Mesendoderm (in vitro differentiated cells): Measurements from ENCODE around the gene TMEM17.
"Not testable (repeated sequence)": the region's sequence is repeated elsewhere in the genome, so short reads cannot be mapped to it uniquely, and the experiment has no call there.

Source experiments
- DNase-seq: peaks from one replicate; pipeline ENCODE4 v3.0.0; 2013
- H2AK5ac ChIP-seq: 2 replicates; pipeline ENCODE4 v1.6.1; 2013; ENCODE audit warnings: low read length, inconsistent platforms
- H2BK120ac ChIP-seq: 2 replicates; pipeline ENCODE4 v1.6.1; 2013; ENCODE audit warnings: low read depth, mild to moderate bottlenecking, low read length, moderate library complexity, mixed read lengths
- H2BK15ac ChIP-seq: replicated peaks from 2 replicates; pipeline ENCODE4 v1.6.1; 2013; ENCODE audit warnings: low read depth, mild to moderate bottlenecking, moderate library complexity
- H2BK5ac ChIP-seq: 2 replicates; pipeline ENCODE4 v1.6.1; 2013; ENCODE audit warnings: low read length, inconsistent platforms
- H3K18ac ChIP-seq: 2 replicates; pipeline ENCODE4 v1.6.1; 2013; ENCODE audit warnings: mild to moderate bottlenecking, low read length, mixed read lengths
- H3K23ac ChIP-seq: one replicate; pipeline ENCODE4 v1.6.1; 2013; ENCODE audit warnings: low read length
- H3K27ac ChIP-seq: 2 replicates; pipeline ENCODE4 v1.5.1; 2013; ENCODE audit warnings: low read depth, mild to moderate bottlenecking, inconsistent platforms, low read length, moderate library complexity
- H3K27me3 ChIP-seq: 2 replicates; pipeline ENCODE4 v1.6.1; 2013; ENCODE audit warnings: low read length, control low read depth, mild to moderate bottlenecking, inconsistent platforms; ENCODE audit not compliant: insufficient read depth, poor library complexity
- H3K36me3 ChIP-seq: 2 replicates; pipeline ENCODE4 v1.6.1; 2013; ENCODE audit warnings: low read length, inconsistent platforms; ENCODE audit not compliant: control insufficient read depth, insufficient read depth
- H3K4ac ChIP-seq: one replicate; pipeline ENCODE4 v1.6.1; 2013; ENCODE audit warnings: low read depth, mild to moderate bottlenecking, low read length, moderate library complexity
- H3K4me1 ChIP-seq: 2 replicates; pipeline ENCODE4 v1.6.1; 2013; ENCODE audit warnings: low read depth, low read length, inconsistent platforms; ENCODE audit not compliant: control insufficient read depth
- H3K4me2 ChIP-seq: 2 replicates; pipeline ENCODE4 v1.6.1; 2013; ENCODE audit warnings: low read length
- H3K4me3 ChIP-seq: 2 replicates; pipeline ENCODE4 v1.5.1; 2013; ENCODE audit warnings: mild to moderate bottlenecking, low read length
- H3K56ac ChIP-seq: one replicate; pipeline ENCODE4 v1.6.1; 2013; ENCODE audit warnings: low read length
- H3K79me1 ChIP-seq: 2 replicates; pipeline ENCODE4 v1.6.1; 2013; ENCODE audit warnings: low read length, inconsistent platforms
- H3K79me2 ChIP-seq: 2 replicates; pipeline ENCODE4 v1.6.1; 2013; ENCODE audit warnings: mild to moderate bottlenecking, low read length; ENCODE audit not compliant: control insufficient read depth, insufficient read depth
- H3K9ac ChIP-seq: 2 replicates; pipeline ENCODE4 v1.6.1; 2013; ENCODE audit warnings: low read length, inconsistent platforms
- H4K5ac ChIP-seq: one replicate; pipeline ENCODE4 v1.6.1; 2013; ENCODE audit warnings: low read length
- H4K8ac ChIP-seq: one replicate; pipeline ENCODE4 v1.6.1; 2013; ENCODE audit warnings: low read depth, mild to moderate bottlenecking, control low read depth, low read length, moderate library complexity
- WGBS: extraction: QIAGEN DNeasy Blood & Tissue Kit; methylation state at CpG from one replicate; pipeline ENCODE4 v1.1.7; 2013; ENCODE audit warnings: low lambda C conversion rate, missing lambda C conversion rate; ENCODE audit not compliant: insufficient coverage; ENCODE audit errors: extremely low coverage; 5-methylcytosine and 5-hydroxymethylcytosine counted together

The TMEM17 gene

DNA sequence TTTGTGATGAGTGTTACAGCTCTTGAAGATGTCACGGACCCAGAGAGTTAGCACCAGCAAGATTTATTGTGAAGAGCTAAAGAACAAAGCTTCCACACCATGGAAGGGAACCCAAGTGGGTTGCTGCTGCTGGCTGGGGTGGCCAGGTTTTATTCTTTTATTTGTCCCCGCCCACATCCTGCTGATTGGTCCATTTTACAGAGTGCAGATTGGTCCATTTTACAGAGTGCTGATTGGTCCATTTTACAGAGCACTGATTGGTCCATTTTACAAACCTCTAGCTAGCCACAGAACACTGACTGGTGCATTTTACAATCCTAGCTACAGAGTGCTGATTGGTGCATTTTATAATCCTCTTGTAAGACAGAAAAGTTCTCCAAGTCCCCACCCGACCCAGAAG, 29.5 kb upstream of the TMEM17 start:
- WGBS: no CpG with 5 or more reads among the region's 3 CpGs
- H2AK5ac ChIP-seq: not testable (repeated sequence)

DNA sequence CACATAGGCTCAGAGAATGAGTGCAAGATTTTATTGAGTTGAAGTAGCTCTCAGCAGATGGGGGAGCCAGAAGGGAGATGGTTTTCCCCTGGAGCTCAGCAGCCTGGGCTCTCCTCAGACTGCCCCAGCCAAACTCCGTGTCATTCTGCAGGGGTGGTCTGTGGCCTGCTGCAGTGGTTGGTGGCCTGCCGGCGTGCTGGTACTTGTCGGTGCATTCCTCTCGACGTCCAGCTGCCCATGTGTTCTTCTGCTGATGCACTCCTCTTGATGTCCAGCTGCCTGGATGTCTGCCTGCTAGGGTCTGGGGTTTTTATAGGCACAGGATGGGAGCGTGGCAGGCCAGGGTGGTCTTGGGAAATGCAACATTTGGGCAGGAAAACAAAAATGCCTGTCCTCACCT, 25.6 kb upstream of the TMEM17 start:
- no peak overlapping the region for H3K4me3 ChIP-seq
- no peak overlapping the region for H3K4ac ChIP-seq
- no peak overlapping the region for H3K9ac ChIP-seq
- H3K27ac ChIP-seq: no peak overlapping the region
- no peak overlapping the region for H2BK120ac ChIP-seq
- no peaks in the 10 kb centered on the region for H3K79me2 ChIP-seq
- no peak overlapping the region for H3K18ac ChIP-seq
- no CpG with 5 or more reads among the region's 7 CpGs for WGBS
- H3K36me3 ChIP-seq: no peaks in the 10 kb centered on the region
- no peak overlapping the region for H3K4me2 ChIP-seq
- H2BK5ac ChIP-seq: no peak overlapping the region
- H3K56ac ChIP-seq: no peak overlapping the region
- H2BK15ac ChIP-seq: no peak overlapping the region
- no peaks in the 10 kb centered on the region for H3K4me1 ChIP-seq
- H3K79me1 ChIP-seq: no peaks in the 10 kb centered on the region
- no peak overlapping the region for H4K8ac ChIP-seq
- H3K27me3 ChIP-seq: no peaks in the 10 kb centered on the region
- no peak overlapping the region for H3K23ac ChIP-seq
- H2AK5ac ChIP-seq: no peak overlapping the region
- DNase-seq: no peak
- no peak overlapping the region for H4K5ac ChIP-seq

More for the DNA sequence above, 29.5 kb upstream of the TMEM17 start:
- DNase-seq, H3K4me1 ChIP-seq, H2BK5ac ChIP-seq, H3K23ac ChIP-seq, H3K27me3 ChIP-seq, H4K5ac ChIP-seq, H3K4me2 ChIP-seq, H3K9ac ChIP-seq, H3K4ac ChIP-seq, H3K79me2 ChIP-seq, H2BK120ac ChIP-seq, H4K8ac ChIP-seq, H3K36me3 ChIP-seq, H3K56ac ChIP-seq, H2BK15ac ChIP-seq, H3K4me3 ChIP-seq, H3K79me1 ChIP-seq, H3K27ac ChIP-seq, H3K18ac ChIP-seq: not testable (repeated sequence)

DNA sequence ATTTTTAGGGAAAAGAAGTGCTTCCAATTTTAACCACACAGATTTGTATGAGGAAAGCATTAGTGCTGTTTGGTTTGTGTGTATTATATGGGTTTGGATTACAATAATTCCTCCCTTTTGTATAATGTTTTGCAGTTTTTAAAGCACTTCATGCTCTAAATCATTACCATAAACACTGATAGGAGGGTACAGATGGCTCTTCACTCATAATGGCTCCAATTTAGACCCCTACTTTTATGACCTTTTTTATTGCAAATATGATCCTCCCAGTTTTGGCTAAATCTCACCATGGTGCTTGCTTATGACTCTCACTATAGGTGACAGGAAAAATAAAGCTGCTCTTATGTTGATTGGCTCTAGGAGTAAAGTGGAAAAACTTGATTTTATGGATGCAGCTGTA, 23.8 kb upstream of the TMEM17 start:
- H3K27me3 ChIP-seq: no peaks in the 10 kb centered on the region
- no peak overlapping the region for H3K56ac ChIP-seq
- no peak for DNase-seq
- H4K5ac ChIP-seq: no peak overlapping the region
- no peak overlapping the region for H3K23ac ChIP-seq
- no peak overlapping the region for H3K18ac ChIP-seq
- no peak overlapping the region for H2BK5ac ChIP-seq
- no peaks in the 10 kb centered on the region for H3K36me3 ChIP-seq
- no peak overlapping the region for H4K8ac ChIP-seq
- no peaks in the 10 kb centered on the region for H3K4me1 ChIP-seq
- H3K4ac ChIP-seq: no peak overlapping the region
- no peaks in the 10 kb centered on the region for H3K79me1 ChIP-seq
- no peak overlapping the region for H2BK120ac ChIP-seq
- no peak overlapping the region for H3K4me2 ChIP-seq
- H2BK15ac ChIP-seq: no peak overlapping the region
- H3K9ac ChIP-seq: no peak overlapping the region
- no peak overlapping the region for H3K4me3 ChIP-seq
- no peak overlapping the region for H2AK5ac ChIP-seq
- no peaks in the 10 kb centered on the region for H3K79me2 ChIP-seq
- no peak overlapping the region for H3K27ac ChIP-seq

DNA sequence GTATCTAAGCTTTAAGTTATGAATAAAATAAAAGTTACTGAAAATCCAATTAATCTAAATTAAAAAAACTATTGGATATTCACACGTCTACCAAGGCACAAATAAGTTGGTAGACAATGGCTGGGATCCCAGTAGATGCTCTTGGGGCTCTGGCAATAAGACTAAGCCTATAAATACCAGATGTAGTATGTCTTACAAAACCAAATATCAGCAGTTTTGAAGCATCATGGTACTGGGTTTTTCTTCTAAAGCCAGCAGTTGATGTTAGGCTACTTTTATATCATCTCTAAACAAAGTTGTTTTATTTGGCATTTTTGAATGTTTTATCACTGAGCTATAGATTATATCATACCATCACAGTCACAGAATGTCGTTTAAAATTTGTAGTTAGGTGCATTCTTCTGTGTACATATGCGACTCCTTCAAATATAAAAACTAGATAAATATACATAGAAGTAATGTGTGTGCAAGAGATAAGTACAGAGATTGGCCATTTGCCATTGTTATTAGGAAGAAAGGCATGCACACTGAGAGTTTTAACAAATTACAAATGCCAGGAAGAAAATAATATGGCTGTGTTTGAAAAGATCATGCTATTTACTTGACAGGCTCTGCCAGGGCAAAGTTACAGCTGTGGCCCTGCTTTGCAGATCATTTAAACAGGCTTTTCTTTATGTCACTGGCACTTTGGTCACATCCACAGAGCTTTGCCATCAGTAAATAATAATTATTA, 21.6 kb upstream of the TMEM17 start:
- Histone ChIP-seq H3K18ac (no peak overlapping the region), H3K79me1 (no peaks in the 10 kb centered on the region)
- no CpG with 5 or more reads among the region's 3 CpGs for WGBS

DNA sequence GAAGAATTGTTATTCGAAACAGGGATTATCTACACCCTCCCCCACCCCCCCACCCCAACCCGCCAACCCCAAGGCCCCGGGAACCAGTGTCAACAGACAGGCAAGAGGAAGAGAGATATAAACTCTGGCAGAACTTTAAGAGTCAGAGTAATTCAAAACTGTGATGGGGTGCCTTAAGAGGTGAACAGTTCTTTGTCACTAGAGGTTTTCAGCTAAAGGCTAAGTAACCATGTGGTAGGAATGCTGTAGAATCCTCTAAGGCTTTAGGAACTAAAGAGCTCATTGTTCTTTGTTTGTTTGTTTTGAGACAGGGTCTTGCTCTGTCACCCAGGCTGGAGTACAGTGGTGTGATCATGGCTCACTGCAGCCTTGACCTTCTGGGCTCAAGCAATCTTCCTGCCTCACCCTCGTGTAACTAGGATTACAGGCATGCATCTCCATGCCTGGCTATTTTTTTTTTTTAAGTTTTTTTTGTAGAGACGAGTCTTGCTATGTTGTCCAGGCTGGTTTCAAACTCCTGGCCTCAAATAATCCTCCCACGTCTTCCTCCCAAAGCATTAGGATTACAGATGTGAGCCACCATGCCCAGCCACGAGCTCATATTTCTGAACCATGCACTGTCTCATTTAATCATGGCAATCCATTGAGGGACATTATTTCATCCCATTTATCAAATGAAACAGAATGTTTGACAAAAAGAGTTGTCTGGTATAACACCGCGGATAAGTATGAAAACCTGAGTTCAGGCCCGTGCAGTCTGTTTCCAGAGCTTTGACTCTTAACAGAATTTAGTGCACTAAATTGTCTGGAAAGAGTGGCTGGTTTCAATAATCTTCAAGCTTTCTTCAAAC, 20.8 kb upstream of the TMEM17 start:
- no peak overlapping the region for H3K4me2 ChIP-seq
- no peak overlapping the region for H2BK5ac ChIP-seq
- H3K79me2 ChIP-seq: no peaks in the 10 kb centered on the region
- H3K79me1 ChIP-seq: no peaks in the 10 kb centered on the region
- no peaks in the 10 kb centered on the region for H3K36me3 ChIP-seq
- DNase-seq: peak; percentile 62
- H4K8ac ChIP-seq: no peak overlapping the region
- H3K9ac ChIP-seq: no peak overlapping the region
- no peak overlapping the region for H2AK5ac ChIP-seq
- H3K18ac ChIP-seq: no peak overlapping the region
- H3K4ac ChIP-seq: no peak overlapping the region
- no peak overlapping the region for H3K27ac ChIP-seq
- H3K4me1 ChIP-seq: no peaks in the 10 kb centered on the region
- H3K27me3 ChIP-seq: no peaks in the 10 kb centered on the region
- no CpG with 5 or more reads among the region's 10 CpGs for WGBS
- H3K4me3 ChIP-seq: no peak overlapping the region
- no peak overlapping the region for H2BK15ac ChIP-seq
- H3K23ac ChIP-seq: no peak overlapping the region
- H4K5ac ChIP-seq: no peak overlapping the region
- H2BK120ac ChIP-seq: peak overlapping the region; percentile 45
- no peak overlapping the region for H3K56ac ChIP-seq

More for the DNA sequence above, 21.6 kb upstream of the TMEM17 start:
- Histone ChIP-seq H4K8ac (no peak overlapping the region), H2AK5ac (no peak overlapping the region), H3K56ac (no peak overlapping the region), H4K5ac (no peak overlapping the region), H3K36me3 (no peaks in the 10 kb centered on the region), H2BK120ac (no peak overlapping the region), H3K4me2 (no peak overlapping the region), H3K4me1 (no peaks in the 10 kb centered on the region), H2BK15ac (no peak overlapping the region), H3K4ac (no peak overlapping the region), H3K23ac (no peak overlapping the region), H2BK5ac (no peak overlapping the region), H3K4me3 (no peak overlapping the region), H3K9ac (no peak overlapping the region), H3K27me3 (no peaks in the 10 kb centered on the region), H3K79me2 (no peaks in the 10 kb centered on the region), H3K27ac (no peak overlapping the region)
- DNase-seq: no peak
